Hepatocyte (in vitro differentiated cells): Measurements from ENCODE around the gene SLC1A1. TPM values are rescaled to one million over a fixed set of nuclear protein-coding genes. Genes with fewer than 3 reads are reported as not detected.
A peak's percentile ranks its signal among the peaks of the same experiment; 100 is the strongest.

Experiments
- DNase-seq: peaks from one replicate; pipeline ENCODE4 v3.0.0-alpha.2; 2016; ENCODE audit warnings: low spot score
- H2AFZ ChIP-seq: fragments of 200-600 bp; sonication (generic); 2 replicates; pipeline ENCODE4 v1.6.0; 2016; ENCODE audit warnings: antibody characterized with exemption, mild to moderate bottlenecking
- H3K27ac ChIP-seq: fragments of 200-600 bp; sonication (generic); 2 replicates; pipeline ENCODE4 v1.5.1; 2016; ENCODE audit warnings: mild to moderate bottlenecking
- H3K27me3 ChIP-seq: fragments of 200-600 bp; sonication (generic); 2 replicates; pipeline ENCODE4 v1.6.1; 2016
- H3K36me3 ChIP-seq: fragments of 200-600 bp; sonication (generic); replicated peaks from 2 replicates; pipeline ENCODE4 v1.5.1; 2016; ENCODE audit warnings: low read depth; ENCODE audit not compliant: insufficient read depth
- H3K4me1 ChIP-seq: fragments of 200-600 bp; sonication (generic); 2 replicates; pipeline ENCODE4 v1.5.1; 2016; ENCODE audit warnings: mild to moderate bottlenecking, moderate library complexity; ENCODE audit not compliant: insufficient read depth
- H3K4me2 ChIP-seq: fragments of 200-600 bp; sonication (generic); 2 replicates; pipeline ENCODE4 v1.6.0; 2016
- H3K4me3 ChIP-seq: fragments of 200-600 bp; sonication (generic); 2 replicates; pipeline ENCODE4 v1.5.1; 2016; ENCODE audit warnings: mild to moderate bottlenecking
- H3K79me2 ChIP-seq: fragments of 200-600 bp; sonication (generic); 2 replicates; pipeline ENCODE4 v1.6.0; 2017; ENCODE audit warnings: mild to moderate bottlenecking
- H3K9me2 ChIP-seq: fragments of 200-600 bp; sonication (generic); replicated peaks from 2 replicates; pipeline ENCODE4 v1.6.0; 2017; ENCODE audit warnings: mild to moderate bottlenecking; ENCODE audit not compliant: insufficient read depth
- H3K9me3 ChIP-seq: fragments of 200-600 bp; sonication (generic); 2 replicates; pipeline ENCODE4 v1.5.1; 2016; ENCODE audit warnings: low read depth, mild to moderate bottlenecking
- H4K20me1 ChIP-seq: fragments of 200-600 bp; sonication (generic); 2 replicates; pipeline ENCODE4 v1.6.0; 2016; ENCODE audit warnings: mild to moderate bottlenecking; ENCODE audit not compliant: insufficient read depth, poor library complexity, severe bottlenecking
- CTCF ChIP-seq: fragments of 200-600 bp; sonication (generic); IDR thresholded peaks from 2 replicates; pipeline ENCODE4 v1.5.1; 2016; ENCODE audit warnings: antibody characterized with exemption, mild to moderate bottlenecking; ENCODE audit not compliant: poor library complexity
- EZH2 ChIP-seq: fragments of 200-600 bp; sonication (generic); IDR thresholded peaks from 2 replicates; pipeline ENCODE4 v1.6.1; 2016; ENCODE audit warnings: antibody characterized with exemption, mild to moderate bottlenecking, borderline replicate concordance
- EZH2phosphoT487 ChIP-seq: fragments of 200-600 bp; sonication (generic); IDR thresholded peaks from one replicate; pipeline ENCODE4 v1.6.1; 2018; ENCODE audit warnings: antibody characterized with exemption, mild to moderate bottlenecking, low read depth, moderate library complexity; ENCODE audit not compliant: unreplicated experiment, severe bottlenecking
- WGBS: methylation state at CpG from one replicate; pipeline ENCODE4 v1.1.6; 2016; ENCODE audit warnings: low lambda C conversion rate; ENCODE audit errors: missing lambda C conversion rate; 5-methylcytosine and 5-hydroxymethylcytosine counted together
- polyA plus RNA-seq: library from polyadenylated mRNA; unstranded; fragments of >200 nt; fragmentation: Nextera tagmentation; extraction: Ambion mirVana; gene quantifications from 2 replicates; pipeline ENCODE4 v1.2.1, GENCODE V29; 2016
- total RNA-seq: library from RNA; depleted of rRNA; stranded (reverse); fragments of >200 nt; gene quantifications from 2 replicates; pipeline ENCODE4 v1.2.3, GENCODE V29; 2014

The SLC1A1 gene
- total and polyA plus RNA-seq, 2 experiments from 2014 or later, result 36.1 to 50.7 TPM

GRCh38 chr9:4550777-4551484, 60.7 kb downstream of the SLC1A1 start:
- H3K36me3 ChIP-seq, result no peaks in the 10 kb centered on the region
- no peaks in the 10 kb centered on the region for H3K27me3 ChIP-seq
- H3K9me2 ChIP-seq, result no peaks in the 10 kb centered on the region
- H3K9me3 ChIP-seq, result no peaks in the 10 kb centered on the region
- H2AFZ ChIP-seq, result no peak overlapping the region
- H3K4me3 ChIP-seq, result no peak overlapping the region
- no peaks in the 10 kb centered on the region for H4K20me1 ChIP-seq
- DNase-seq, result peak; percentile 6
- H3K27ac ChIP-seq, result no peak overlapping the region
- 45% methylated on average over 4 of the region's 4 CpGs for WGBS
- no peak overlapping the region for H3K4me2 ChIP-seq
- peaks cover 21% of the 10 kb centered on the region for H3K4me1 ChIP-seq
- no peaks in the 10 kb centered on the region for H3K79me2 ChIP-seq
- TF ChIP-seq EZH2phosphoT487, result no peak
- TF ChIP-seq CTCF, result no peak
- TF ChIP-seq EZH2, result no peak

GRCh38 chr9:4553951-4554381, 63.7 kb downstream of the SLC1A1 start:
- Histone ChIP-seq H2AFZ (no peak overlapping the region), H4K20me1 (no peaks in the 10 kb centered on the region), H3K4me3 (no peak overlapping the region), H3K9me2 (no peaks in the 10 kb centered on the region), H3K79me2 (no peaks in the 10 kb centered on the region), H3K4me1 (peaks cover 12% of the 10 kb centered on the region), H3K36me3 (no peaks in the 10 kb centered on the region), H3K27ac (no peak overlapping the region), H3K9me3 (no peaks in the 10 kb centered on the region), H3K27me3 (no peaks in the 10 kb centered on the region), H3K4me2 (no peak overlapping the region)
- DNase-seq, result no peak
- WGBS, result 90% methylated on average over 1 of the region's 1 CpG
- TF ChIP-seq EZH2phosphoT487, result no peak
- no peak for TF ChIP-seq CTCF
- TF ChIP-seq EZH2, result no peak

DNA sequence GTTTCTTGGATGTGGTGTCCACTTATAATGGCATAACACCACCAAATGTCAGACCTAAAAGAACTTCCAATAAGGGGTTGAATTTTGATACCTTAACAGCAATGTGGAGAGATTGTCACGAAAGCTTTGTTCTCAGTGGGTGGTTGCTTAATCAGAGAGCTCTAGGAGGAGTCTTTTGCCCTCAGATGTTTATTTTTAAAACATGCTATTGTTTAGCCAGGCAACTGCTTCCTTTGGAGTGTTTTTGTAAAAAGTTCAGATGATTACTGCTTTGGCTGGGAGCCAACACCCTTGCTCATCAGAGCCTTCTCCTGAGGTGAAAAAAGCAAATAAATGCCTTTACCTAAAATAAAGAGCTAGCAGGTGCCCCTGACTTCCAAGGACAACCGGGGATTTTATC, 65.0 kb downstream of the SLC1A1 start:
- Histone ChIP-seq H4K20me1 (no peaks in the 10 kb centered on the region), H3K36me3 (no peaks in the 10 kb centered on the region), H3K4me3 (no peak overlapping the region), H2AFZ (no peak overlapping the region), H3K79me2 (no peaks in the 10 kb centered on the region), H3K9me3 (no peaks in the 10 kb centered on the region), H3K27ac (no peak overlapping the region), H3K27me3 (no peaks in the 10 kb centered on the region), H3K9me2 (no peaks in the 10 kb centered on the region), H3K4me2 (no peak overlapping the region), H3K4me1 (peaks cover 12% of the 10 kb centered on the region)
- WGBS, result 27% methylated on average over 2 of the region's 2 CpGs
- no peak for DNase-seq
- TF ChIP-seq EZH2phosphoT487 (no peak), EZH2 (no peak), CTCF (no peak)
